DLD1 (cell line): Measurements from ENCODE around the gene FCRLA.
"Not testable (repeated sequence)": the region's sequence is repeated elsewhere in the genome, so short reads cannot be mapped to it uniquely, and the experiment has no call there.

Source experiments
- in situ Hi-C: cut with HindIII; loops from 2 replicates; pipeline ENCODE4 v1.10.0; 2017; ENCODE audit warnings: low sequenced_read_pairs

The FCRLA gene

DNA sequence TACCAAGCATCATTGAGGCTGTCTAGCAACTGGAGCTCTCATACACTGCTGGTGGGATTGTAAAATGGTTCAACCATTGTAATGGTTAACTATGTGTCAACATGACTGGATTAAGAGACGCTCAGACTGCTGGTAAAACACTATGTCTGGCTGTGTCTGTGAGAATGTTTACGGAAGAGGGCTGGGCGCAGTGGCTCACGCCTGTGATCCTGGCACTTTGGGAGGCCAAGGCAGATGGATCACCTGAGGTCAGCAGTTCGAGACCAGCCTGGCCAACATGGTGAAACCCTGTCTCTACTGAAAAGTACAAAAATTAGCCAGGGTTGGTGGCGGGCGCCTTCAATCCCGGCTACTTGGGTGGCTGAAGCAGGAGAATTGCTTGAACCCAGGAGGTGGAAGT lies 4.8 kb upstream of the FCRLA start:
- in situ Hi-C loops = no loop called here

DNA sequence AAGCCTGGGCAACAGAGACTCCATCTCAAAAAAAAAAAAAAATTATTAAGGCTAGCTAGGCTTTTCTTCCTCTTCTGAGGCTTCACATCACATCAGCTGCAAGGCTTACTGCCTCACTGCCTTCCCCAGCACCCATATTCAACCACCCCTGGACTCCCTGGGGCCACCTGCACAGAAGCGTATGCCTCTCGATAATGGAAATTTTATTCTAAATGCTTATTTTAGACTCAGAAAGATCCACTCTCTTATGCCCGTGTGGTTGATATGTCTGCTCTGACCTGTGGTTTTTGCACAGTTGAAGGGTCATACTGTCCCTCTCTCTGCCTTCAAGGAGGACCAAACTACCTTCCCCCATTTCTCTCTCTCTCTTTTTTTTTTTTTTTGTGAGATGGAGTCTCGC lies 1.5 kb upstream of the FCRLA start:
- in situ Hi-C loops = no loop called here

DNA sequence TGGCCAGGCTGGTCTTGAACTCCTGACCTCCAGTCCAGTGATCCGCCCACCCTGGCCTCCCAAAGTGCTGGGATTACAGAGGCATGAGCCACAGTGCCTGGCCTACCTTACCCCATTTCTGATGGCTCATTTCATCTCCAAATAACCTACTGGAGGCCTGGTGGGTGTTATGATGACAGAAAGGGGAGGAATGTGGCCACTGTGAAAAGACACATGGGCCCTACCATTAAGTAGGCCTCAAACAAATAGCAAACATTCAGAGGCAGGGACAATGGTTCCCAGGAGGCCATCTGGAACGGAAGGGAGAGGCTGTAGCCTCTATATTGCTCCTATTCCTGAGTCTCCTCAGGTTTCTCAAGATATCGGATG lies 932 bp upstream of the FCRLA start:
- in situ Hi-C loops = no loop called here

DNA sequence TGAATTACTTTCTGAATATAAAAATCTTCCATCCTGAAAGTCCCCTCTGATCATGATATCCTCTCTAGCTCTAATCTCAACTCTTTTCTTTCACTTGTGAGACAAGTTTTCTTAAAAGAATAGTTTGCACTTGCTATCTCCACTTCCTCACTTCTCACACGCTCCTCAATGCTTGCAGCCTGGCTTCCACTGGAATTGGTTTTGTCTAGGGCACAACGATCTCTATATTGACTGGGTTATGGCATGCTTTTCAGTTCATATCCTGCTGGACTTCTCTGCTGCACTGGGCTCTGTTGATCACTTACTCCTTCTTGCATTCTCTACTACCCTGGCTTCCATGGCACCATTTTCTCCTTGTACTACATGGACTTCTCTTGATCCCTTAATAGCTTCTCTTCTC lies 474 bp downstream of the FCRLA start:
- in situ Hi-C loops = no loop called here

DNA sequence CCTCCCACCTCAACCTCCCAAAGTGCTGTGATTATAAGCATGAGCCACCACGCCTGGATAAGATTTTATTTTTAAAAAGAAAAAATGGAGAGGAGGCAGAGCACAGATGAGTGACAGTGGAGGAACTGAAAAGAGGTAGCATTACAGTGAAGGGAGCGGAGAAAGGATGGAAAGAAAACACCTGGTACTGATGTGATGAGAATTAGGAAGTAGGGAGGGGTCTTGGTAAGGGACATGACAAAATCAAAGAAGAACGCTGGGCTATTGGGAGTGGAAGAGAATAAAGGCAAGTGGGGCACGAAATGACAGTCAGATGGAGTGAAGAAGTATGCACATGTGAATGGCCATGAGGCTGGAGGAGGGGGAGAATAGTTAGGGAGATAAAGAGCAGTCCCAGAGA lies 2.3 kb downstream of the FCRLA start:
- in situ Hi-C loops = no loop called here

DNA sequence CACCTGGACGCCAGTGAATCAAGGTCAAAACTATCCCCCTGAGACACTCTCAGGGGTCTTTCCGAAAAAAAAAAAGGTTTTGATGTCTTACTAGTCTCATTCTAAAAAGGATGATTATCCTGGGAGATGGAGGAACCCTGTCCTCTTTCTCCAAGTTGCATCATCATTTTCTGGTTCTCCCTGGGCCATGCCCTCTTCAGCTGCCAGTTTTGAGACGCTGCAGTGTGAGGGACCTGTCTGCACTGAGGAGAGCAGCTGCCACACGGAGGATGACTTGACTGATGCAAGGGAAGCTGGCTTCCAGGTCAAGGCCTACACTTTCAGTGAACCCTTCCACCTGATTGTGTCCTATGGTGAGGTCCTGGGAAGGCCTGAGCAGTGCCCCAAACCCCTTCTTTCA lies 3.5 kb downstream of the FCRLA start:
- in situ Hi-C loops = no loop called here

DNA sequence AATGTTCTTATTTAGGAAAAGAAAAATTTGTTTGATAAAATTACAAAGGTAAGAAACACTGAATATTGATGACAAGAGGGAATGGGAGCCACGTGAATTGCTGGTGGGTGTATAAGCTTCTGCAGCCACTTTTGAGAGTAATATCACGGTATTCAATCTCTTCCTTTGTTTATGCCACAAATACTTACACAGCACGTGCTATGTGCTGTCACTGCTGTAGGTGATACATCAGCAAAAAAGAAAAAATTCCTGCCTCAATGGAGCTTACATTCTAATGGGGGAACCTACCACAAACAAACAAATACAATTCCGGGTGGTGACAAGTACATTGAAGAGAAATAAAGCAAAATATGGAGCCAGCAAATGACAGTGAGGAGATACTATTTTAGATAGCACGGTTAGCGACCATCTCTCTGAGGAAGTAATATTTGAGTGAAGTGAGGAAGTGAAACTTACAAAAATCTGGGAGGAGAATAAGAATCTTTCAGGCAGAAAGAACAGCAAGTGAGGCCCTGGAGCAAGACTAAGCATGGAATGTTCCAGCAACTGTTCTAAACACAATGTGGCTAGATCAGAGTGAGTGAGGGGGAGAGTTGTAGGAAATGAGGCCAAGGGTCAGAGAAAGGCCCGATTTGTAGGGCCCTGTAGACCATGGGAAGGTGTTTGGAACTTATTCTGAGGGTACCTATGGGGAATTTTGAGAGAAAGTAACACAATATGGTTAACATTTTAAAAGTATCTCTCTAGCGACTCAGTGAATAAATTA lies 11.7 kb downstream of the FCRLA start:
- in situ Hi-C loops = no loop called here

DNA sequence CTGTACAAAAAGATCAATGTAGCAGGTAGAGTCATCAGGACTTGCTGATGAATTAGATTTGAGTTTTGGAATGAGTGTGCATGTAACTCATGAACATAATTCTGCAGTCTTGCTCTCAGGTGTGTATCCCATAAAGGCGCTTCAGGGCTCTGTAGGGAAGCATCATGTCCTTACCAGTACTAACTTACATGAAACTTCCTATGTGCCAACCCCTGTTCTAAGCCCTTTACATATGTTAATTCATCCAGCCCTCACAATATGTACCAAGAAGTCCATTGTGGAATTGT lies 12.2 kb downstream of the FCRLA start:
- in situ Hi-C loops = no loop called here

DNA sequence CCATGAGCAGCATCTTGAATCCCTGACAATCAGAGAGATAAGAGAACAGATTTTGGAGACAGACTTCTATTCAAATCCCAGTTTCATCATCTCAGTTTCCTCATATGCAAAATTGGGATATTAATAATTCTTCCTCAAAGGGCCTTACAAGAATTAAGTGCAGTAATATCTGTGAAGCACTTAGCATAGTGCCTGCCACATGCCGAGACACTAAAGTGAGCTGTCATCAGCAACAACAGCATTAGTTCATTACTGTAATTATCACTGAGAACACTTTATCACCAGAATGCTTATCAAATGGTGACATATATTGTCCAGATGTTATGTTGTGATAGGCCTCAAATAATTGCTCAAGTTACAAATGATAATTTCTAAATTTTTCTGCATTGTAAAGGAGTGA lies 13.4 kb downstream of the FCRLA start:
- in situ Hi-C loops = no loop called here

DNA sequence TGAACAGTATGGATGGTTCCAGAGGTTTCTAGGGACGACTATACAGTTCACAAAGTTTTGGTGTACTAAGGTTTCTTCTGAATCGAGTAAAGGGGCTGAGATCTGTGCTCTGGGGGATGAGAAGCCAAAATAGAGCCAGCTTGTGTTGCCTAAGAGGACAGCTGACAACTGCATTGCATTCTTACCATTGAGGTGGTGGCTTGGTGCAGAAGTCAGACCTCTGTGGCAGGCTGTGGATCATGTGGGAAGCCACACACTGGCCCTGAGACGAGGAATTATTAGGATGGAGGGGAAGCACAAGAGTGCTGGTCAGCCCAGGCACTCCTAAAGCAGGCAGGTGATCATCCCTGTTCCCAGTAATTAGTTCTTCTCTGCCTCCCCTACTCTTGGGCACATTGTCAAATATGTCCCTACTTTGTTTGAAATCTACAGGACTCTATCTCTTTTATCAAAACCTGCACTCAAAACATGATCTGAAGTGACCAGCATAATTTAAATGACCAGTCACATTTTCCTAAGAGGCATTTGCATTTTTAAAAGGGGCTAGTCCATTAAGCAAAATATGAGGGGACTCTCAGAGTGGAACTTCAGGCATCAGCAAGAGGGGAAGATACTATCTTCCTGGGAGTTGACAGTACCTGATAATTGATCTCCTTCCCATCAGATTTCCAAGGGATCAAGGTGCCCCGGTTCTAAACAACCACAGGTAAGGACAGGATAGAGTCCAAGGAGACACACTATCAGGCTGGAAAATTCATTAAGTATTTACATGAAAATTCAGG lies 14.1 kb downstream of the FCRLA start, which contains the start of gene FCRLB:
FCRLB (plus strand) TSS at position 589 of the 782 bp plus-strand sequence. CDS start 1,129 bp downstream, outside the sequence.
- in situ Hi-C loops = no loop called here

DNA sequence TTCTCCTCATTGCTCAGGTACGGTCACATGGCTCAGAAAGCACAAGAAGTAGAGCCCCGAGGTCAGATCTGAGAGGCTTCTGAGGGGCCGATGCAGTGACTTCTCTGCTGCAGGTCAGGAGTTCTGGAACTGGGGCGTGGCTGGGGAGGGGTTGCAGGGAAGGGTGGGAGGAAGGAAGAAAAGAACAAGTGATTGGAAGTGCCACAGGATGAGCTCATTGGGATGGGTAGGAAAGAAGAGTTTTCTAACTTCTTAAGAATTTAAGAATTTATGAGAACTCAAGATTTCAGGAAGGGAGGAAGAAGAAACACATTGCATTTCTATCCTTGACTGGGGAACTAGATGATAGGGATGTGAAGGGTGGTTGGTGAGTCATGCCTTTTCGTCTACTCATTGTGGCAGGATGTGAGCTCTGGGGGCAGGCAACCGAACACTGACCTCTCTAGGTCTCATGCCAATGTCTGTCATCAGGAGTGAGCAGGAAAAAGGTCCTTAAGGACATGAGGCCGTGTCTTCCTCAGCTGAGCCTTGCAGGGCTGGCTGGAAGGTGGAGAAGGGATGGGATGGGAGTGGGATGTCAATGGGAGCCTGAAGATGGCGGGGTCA lies 14.8 kb downstream of the FCRLA start:
- in situ Hi-C loops = no loop called here

DNA sequence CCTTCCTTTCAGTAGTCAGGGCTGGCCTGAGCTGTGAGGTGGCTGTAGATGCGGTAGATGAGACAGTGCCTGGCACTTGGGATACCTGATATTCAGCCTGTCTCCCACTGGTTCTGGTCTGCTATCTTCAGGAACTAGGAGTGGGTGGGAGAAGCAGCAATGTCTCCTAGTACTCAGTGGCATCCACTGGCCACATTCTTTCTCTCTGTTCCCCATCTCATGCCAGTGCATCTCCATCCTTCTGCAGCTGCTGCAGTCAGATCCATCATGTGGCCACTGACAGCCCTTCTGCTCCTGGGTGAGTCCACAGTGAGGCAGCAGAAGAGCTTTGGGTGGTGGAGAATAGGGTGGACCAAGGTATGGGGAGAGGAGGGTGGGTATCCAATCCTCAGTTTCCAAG lies 15.4 kb downstream of the FCRLA start:
- in situ Hi-C loops = no loop called here

DNA sequence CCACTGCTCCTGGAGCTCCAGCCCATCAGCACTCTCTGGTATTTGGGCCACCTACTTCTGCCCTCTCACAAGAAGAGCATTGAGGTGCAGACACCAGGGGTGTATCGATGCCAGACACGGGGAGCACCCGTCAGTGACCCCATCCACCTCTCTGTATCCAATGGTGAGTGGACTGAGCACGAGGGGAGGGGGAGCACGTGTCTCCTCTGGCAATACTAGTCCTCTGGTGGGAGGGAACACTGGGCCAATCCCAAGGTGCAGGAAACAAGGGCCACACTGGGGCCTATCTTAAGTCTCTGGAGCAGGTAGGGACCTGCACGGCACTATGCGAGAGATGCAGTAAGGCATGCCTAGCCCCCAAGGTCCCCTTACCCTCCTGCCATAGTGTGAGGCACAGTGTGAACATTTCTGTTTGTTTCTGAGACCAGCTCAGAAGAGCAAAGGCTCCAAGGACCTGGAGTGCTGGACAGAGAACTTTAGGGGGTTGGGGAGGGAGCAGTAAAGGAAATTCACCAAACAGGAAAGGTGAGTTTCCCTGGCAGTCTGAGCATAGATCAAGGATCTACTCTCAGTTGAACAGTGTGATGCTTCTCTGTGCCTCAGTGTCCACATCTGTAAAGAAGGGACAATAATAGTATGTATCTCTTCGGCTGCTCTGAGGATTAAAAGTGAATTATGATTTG lies 16.6 kb downstream of the FCRLA start:
- in situ Hi-C loops = no loop called here

DNA sequence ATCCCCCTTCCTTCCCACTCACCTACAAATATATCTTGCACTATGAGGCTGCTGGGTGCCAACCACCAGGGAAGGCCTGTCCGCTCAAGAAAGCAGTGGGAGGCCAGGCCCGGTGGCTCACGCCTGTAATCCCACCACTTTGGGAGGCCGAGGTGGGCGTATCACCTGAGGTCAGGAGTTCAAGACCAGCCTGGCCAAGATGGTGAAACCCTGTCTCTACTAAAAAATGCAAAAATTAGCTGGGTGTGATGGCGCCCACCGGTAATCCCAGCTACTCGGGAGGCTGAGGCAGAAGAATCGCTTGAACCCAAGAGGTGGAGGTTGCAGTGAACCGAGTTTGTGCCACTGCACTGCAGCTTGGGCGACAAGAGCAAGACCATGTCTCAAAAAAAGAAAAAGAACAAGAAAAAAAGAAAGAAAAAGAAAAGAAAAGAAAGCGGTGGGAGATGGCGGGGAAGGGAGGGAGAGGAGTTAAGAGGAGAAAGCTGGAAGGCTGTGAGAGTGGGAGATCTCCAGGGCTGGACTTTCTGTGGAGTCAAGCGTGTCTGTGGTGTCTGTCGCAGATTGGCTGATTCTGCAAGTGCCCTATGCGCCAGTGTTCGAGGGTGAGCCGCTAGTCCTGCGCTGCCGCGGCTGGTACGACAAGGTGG lies 18.4 kb downstream of the FCRLA start:
- in situ Hi-C loops = not testable (repeated sequence)

DNA sequence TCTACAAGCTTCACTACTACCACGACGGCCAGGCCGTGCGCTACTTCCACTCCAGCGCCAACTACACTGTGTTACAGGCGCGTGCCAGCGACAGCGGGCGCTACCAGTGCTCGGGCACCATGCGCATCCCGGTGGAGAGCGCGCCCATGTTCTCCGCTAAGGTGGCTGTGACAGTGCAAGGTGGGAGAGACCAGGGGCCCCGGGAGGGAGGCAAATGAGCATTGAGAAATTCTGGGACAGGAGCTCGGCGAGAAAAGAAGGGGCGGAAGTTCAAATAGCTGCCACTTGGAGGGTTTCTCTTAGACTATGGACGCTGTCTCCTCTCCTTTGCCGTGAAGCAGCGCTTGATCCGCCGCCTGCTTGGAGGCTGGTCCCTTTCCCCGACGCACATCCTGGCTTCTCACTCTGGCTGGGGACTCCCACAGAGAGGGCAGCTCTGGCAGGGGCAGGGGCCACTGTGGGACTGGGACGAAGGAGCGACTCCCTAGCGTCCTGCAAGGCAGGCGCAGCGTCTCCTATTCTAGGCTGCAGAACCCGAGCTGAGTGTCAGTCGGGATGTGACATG lies 19.0 kb downstream of the FCRLA start:
- in situ Hi-C loops = no loop called here

DNA sequence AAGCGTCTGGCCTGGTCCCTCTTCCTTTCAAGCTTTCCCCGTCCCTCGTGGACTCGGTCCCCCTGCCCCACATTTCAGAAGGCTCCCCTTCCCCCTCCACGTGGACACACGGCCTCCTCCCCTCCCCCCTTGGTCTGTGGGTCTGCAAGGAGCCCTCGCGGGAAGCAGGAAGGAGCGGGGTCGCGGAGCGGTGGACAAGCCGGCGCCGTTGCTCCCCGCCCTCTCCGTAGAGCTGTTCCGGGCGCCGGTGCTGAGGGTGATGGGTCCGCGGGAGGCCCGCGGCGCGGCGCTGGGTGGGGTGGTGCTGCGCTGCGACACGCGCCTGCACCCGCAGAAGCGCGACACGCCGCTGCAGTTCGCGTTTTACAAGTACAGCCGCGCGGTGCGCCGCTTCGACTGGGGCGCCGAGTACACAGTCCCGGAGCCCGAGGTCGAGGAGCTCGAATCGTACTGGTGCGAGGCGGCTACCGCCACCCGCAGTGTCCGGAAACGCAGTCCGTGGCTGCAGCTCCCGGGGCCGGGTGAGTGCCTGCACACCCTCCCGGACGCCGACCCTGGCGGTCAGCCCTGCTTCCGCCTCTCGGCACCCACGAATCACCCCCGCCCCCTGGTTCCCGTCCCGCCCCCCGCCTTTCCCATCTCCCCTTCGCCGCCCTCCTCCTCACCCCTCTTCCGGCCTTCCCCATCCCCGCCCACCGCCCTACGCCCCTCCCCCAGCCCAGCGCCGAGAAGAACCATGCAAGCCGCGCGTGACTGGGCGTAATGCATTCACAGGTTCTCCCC lies 19.6 kb downstream of the FCRLA start:
- in situ Hi-C loops = no loop called here

DNA sequence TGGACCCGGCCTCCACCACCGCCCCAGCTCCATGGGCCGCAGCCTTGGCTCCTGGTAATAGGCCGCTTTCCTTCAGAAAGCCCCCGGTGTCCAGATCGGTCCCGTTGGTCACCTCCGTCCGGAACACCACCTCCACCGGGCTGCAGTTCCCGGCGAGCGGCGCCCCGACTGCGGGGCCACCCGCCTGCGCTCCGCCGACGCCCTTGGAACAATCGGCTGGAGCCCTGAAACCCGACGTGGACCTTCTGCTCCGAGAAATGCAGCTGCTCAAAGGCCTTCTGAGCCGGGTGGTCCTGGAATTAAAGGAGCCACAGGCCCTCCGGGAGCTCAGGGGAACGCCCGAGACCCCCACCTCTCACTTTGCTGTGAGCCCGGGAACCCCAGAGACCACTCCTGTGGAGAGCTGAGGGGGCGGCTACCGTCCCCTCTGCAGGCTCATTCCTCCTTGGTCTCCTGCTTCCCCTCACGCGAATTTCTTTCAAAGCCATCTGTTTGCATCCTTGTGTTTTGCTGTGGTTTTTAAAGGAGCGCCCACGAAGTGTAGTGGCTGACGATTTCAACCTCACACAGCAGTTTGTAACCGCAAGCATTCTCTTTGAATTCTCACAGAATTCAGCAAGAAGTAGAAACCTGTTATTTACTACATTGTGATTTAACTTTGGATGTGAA lies 20.4 kb downstream of the FCRLA start:
- in situ Hi-C loops = no loop called here

DNA sequence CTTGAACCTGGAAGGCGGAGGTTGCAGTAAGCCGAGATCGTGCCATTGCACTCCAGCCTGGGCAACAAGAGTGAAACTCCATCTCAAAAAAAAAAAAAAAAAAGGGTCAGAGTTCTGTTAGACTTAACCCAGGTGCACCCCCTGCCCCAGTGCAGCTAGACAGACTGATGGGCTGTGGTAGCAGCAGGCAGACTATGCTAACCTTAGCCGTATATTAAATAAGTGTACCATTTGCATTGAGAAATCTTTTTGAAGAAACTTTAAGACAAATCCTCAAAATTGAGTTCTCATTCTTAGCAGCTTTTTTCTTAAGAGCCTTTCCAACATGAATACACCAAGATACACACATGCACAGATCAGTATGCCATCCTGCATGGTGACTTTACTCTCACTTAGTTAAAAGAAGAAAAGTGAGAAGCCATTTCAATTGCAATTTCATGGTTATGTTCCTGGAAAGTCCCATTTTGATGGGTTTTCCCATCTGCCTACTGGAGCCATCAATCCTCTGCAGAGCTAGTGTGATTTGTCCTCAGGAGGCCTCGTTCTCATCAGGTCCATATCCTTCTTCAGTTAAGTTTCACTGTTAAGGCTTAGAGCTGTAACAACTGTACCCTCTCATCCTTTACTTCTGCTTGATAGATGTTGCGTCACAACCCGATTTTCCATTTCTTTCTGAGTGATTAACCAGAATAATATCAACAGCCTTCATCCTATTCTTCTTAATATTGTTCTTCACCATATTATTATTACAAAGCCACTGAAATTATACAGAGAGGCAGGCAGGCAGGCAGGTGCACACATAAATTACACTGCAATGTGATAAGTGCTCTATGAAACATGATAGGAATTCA lies 21.6 kb downstream of the FCRLA start:
- in situ Hi-C loops = no loop called here
